ENCODE results near the gene GNG3.

GNG3 gene

DNA sequence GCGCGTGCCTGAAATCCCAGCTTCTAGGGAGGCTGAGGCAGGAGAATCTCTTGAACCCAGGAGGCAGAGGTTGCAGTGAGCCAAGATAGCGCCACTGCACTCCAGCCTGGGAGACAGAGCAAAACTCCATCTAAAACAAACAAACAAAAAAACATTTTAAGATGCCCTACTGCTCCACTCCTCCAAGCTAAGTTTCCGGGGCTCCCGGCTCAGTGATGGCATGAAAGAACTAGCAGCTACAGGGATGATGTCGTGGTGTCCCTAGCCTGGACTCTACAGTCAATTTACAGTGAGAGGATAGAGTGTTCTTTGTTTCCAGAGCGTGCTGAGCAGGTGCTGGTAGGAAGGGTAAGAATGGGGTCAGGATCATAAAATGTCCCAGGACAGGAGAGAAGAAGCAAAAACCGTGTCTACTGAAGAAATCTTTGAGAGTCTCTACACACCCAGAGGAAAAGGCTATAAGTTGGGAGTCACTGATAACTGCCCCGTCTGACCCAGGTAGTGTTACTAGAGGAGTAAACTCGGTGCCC, 47.7 kb downstream of the GNG3 start:
- in situ Hi-C loops (cut with MboI; ENCODE audit: low sequenced_read_pairs) = no loop called here

DNA sequence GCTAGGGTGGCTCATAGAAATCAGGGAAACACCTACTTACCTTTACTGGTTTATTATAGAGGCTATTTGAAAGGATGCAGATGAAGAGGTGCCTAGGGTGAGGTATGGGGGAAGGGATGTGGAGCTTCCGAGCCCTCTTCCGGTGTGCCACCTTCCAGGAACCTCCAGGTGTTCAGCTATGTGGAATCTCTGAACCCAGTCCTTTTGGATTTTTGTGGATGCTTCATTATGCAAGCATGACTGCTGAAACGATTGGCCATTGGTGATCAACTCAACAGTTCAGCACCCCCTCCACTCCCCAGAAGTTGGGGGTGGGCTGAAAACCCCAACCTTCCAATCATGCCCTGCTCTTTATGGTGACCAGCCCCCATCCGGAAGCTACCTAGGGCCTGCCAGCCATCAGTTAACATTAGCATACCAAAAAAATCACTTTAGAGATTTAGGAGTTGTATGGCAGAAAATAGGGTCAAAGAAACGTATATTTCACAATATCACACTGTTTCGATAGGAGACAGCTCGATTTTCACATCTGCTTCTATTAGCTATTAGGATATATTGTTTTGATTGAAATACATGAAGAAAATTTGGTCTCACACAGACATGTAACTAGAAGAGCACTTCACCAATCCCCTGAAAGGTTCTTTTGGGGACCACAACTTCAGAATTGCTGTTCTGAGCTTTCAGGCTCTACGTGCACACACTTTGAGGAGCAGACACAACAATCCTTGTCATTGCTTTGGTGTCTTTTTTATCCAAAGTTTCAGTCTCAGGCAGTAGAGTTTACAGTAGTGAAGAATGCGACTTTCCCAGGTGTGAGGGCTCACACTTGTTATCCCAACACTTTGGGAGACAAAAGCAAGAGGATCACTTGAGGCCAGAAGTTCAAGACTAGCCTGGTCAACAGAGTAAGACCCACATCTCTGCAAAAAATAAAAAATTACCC, 50.6 kb downstream of the GNG3 start:
- in situ Hi-C loops (cut with MboI; ENCODE audit: low sequenced_read_pairs) = no loop called here

Data from HL-60/S4 treated with phorbol 12-myristate 13-acetate at 8.2 ng/mL for 4 days and 3 days (cell line).